Epithelial cell of prostate (primary cell): Measurements from ENCODE around the gene LYST.
"Not testable (repeated sequence)": the region's sequence is repeated elsewhere in the genome, so short reads cannot be mapped to it uniquely, and the experiment has no call there.

Experiments
- DNase-seq: peaks from one replicate; pipeline ENCODE4 v3.0.0-alpha.2; 2011; ENCODE audit warnings: low read depth, low spot score
- H3K27ac ChIP-seq: fragments of 450-650 bp; 2 replicates; pipeline ENCODE4 v1.5.1; 2017; ENCODE audit warnings: mild to moderate bottlenecking

The LYST gene

GRCh38 chr1:235644693-235645305 lies 221.9 kb downstream of the LYST start:
- DNase-seq = no peak
- no peak overlapping the region for H3K27ac ChIP-seq

GRCh38 chr1:235643837-235644692 lies 222.6 kb downstream of the LYST start:
- no peak for DNase-seq
- H3K27ac ChIP-seq = no peak overlapping the region

- H3K27ac ChIP-seq = no peak overlapping the region
- no peak for DNase-seq
Measured at GRCh38 chr1:235642943-235643371, 223.7 kb downstream of the LYST start.

GRCh38 chr1:235642011-235642942 lies 224.4 kb downstream of the LYST start:
- DNase-seq = peak; percentile 36
- H3K27ac ChIP-seq = no peak overlapping the region

GRCh38 chr1:235640580-235640979 lies 226.1 kb downstream of the LYST start:
- DNase-seq = no peak
- no peak overlapping the region for H3K27ac ChIP-seq

- DNase-seq = no peak
- no peak overlapping the region for H3K27ac ChIP-seq
Measured at GRCh38 chr1:235639226-235640205, 227.2 kb downstream of the LYST start.

GRCh38 chr1:235638612-235639011 lies 228.1 kb downstream of the LYST start:
- DNase-seq, H3K27ac ChIP-seq: not testable (repeated sequence)

- H3K27ac ChIP-seq = no peak overlapping the region
- DNase-seq = no peak
Measured at GRCh38 chr1:235637756-235638534, 228.8 kb downstream of the LYST start.

GRCh38 chr1:235635938-235636662 lies 230.6 kb downstream of the LYST start:
- H3K27ac ChIP-seq = no peak overlapping the region
- DNase-seq = no peak

- no peak overlapping the region for H3K27ac ChIP-seq
- no peak for DNase-seq
Measured at GRCh38 chr1:235632506-235633401, 234.0 kb downstream of the LYST start.

GRCh38 chr1:235631816-235632215 lies 234.9 kb downstream of the LYST start:
- no peak for DNase-seq
- H3K27ac ChIP-seq = no peak overlapping the region

GRCh38 chr1:235628316-235629005 lies 238.2 kb downstream of the LYST start:
- no peak for DNase-seq
- H3K27ac ChIP-seq = no peak overlapping the region

GRCh38 chr1:235625831-235626230 lies 240.9 kb downstream of the LYST start:
- H3K27ac ChIP-seq = no peak overlapping the region
- DNase-seq = no peak

- no peak for DNase-seq
- no peak overlapping the region for H3K27ac ChIP-seq
Measured at GRCh38 chr1:235625340-235625739, 241.4 kb downstream of the LYST start.

GRCh38 chr1:235624721-235625333 lies 241.9 kb downstream of the LYST start:
- no peak overlapping the region for H3K27ac ChIP-seq
- DNase-seq = no peak
